ENCODE results near the gene TMEM213. TPM values are rescaled to one million over a fixed set of nuclear protein-coding genes. Genes with fewer than 3 reads are reported as not detected.

The TMEM213 gene
- total RNA-seq, 1 experiment from 2014 or later = not detected

DNA sequence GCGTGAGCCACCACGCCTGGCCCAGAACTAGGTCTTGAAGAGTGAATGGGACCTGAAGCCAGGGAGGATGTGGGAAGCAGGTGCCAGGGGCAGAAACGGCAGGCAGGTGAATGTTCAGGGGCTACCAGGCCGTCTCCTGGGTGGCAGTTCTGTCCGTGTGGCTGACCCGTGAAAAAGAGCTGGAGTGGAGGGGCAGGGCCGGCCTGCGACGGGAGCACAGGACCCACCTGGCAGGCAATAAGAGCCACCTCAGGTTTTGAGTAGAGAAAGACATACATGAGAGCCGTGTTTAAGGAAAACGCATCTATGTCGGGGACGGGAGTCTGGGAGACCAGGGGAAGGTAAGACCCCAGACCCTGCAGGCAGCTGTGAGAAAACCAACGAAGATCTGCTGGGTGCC lies 70.9 kb downstream of the TMEM213 start:
- no peaks in the 10 kb centered on the region for H3K27me3 ChIP-seq (ENCODE audit: insufficient read depth, low read depth)
- no peaks in the 10 kb centered on the region for H3K9me2 ChIP-seq (ENCODE audit: insufficient read depth)
- CTCF ChIA-PET = no interaction called here
- no TSS peak for BruUV-seq (replicated peaks)
- H3K9me3 ChIP-seq (ENCODE audit: insufficient read depth, low read depth) = no peaks in the 10 kb centered on the region
- no peak overlapping the region for H3K4me2 ChIP-seq
- intact Hi-C loops (cut with micrococcal nuclease; ENCODE audit: unreplicated experiment) = loop anchor here (10.0 kb wide), 2 partner anchors 204 to 284 kb away; no protein-coding TSS in a partner anchor
- TF ChIP-seq CTCF (conservative IDR thresholded peaks at IDR 0.05) = no peak
- TF ChIP-seq EZH2 (IDR thresholded peaks at IDR 0.05; ENCODE audit: low read depth) = no peak
- H3K4me3 ChIP-seq = no peak overlapping the region
- no peaks in the 10 kb centered on the region for H4K20me1 ChIP-seq (ENCODE audit: insufficient read depth)
- H3F3A ChIP-seq (ENCODE audit: insufficient read depth, low read depth) = peaks cover 32% of the 10 kb centered on the region
- H3K27ac ChIP-seq = no peak overlapping the region
- peaks cover 43% of the 10 kb centered on the region for H3K4me1 ChIP-seq (replicated peaks; ENCODE audit: insufficient read depth)
- no peak for DNase-seq
- H2AFZ ChIP-seq = no peak overlapping the region
- H3K36me3 ChIP-seq (ENCODE audit: low read depth) = no peaks in the 10 kb centered on the region; the same call in 1 of the 2 replicates
- H3K79me2 ChIP-seq (ENCODE audit: low read depth) = no peaks in the 10 kb centered on the region
- POLR2A ChIA-PET (ENCODE audit: unreplicated experiment) = no interaction called here

DNA sequence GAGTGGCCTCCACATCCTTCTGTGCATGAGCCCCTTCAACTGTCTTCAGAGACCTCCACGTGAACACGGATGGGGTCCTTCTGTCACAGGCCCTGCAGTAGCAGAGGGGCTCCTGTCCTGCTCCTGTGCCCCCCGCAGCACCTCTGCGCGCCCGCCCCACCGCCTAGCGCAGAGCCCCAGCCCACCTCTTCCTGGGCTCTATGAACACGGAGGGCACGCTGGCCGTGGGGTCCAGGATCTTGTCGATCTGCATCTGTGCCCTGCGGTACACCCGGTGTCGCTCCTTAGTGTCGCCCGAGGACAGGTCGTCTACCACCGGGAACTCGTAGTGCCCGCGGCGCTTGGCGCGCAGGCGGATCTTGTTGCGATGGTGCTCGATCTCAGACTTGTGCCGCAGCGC lies 71.6 kb downstream of the TMEM213 start:
- no peak overlapping the region for H3K27ac ChIP-seq
- ChIA-PET CTCF (no interaction called here), POLR2A (ENCODE audit: unreplicated experiment) (no interaction called here)
- no peak overlapping the region for H3K4me2 ChIP-seq
- no peaks in the 10 kb centered on the region for H3K79me2 ChIP-seq (ENCODE audit: low read depth)
- no TSS peak for BruUV-seq (replicated peaks)
- intact Hi-C loops (cut with micrococcal nuclease; ENCODE audit: unreplicated experiment) = loop anchor here (10.0 kb wide), 2 partner anchors 205 to 285 kb away; no protein-coding TSS in a partner anchor
- H3K27me3 ChIP-seq (ENCODE audit: insufficient read depth, low read depth) = no peaks in the 10 kb centered on the region
- peaks cover 25% of the 10 kb centered on the region for H3F3A ChIP-seq (ENCODE audit: insufficient read depth, low read depth)
- H3K4me1 ChIP-seq (replicated peaks; ENCODE audit: insufficient read depth) = peaks cover 38% of the 10 kb centered on the region
- no peak for TF ChIP-seq EZH2 (IDR thresholded peaks at IDR 0.05; ENCODE audit: low read depth)
- TF ChIP-seq CTCF (conservative IDR thresholded peaks at IDR 0.05) = no peak
- H3K36me3 ChIP-seq (ENCODE audit: low read depth) = no peaks in the 10 kb centered on the region; the same call in 1 of the 2 replicates
- H3K9me3 ChIP-seq (ENCODE audit: insufficient read depth, low read depth) = no peaks in the 10 kb centered on the region
- H2AFZ ChIP-seq = no peak overlapping the region
- no peaks in the 10 kb centered on the region for H3K9me2 ChIP-seq (ENCODE audit: insufficient read depth)
- no peaks in the 10 kb centered on the region for H4K20me1 ChIP-seq (ENCODE audit: insufficient read depth)
- DNase-seq = no peak
- H3K4me3 ChIP-seq = no peak overlapping the region

GRCh38 chr7:138871065-138871813 lies 73.4 kb downstream of the TMEM213 start:
- peaks cover 23% of the 10 kb centered on the region for H3F3A ChIP-seq (ENCODE audit: insufficient read depth, low read depth)
- intact Hi-C loops (cut with micrococcal nuclease; ENCODE audit: unreplicated experiment) = no loop called here
- no peak overlapping the region for H3K4me2 ChIP-seq
- no TSS peak for BruUV-seq (replicated peaks)
- H3K27me3 ChIP-seq (ENCODE audit: insufficient read depth, low read depth) = no peaks in the 10 kb centered on the region
- H3K9me3 ChIP-seq (ENCODE audit: insufficient read depth, low read depth) = no peaks in the 10 kb centered on the region
- H3K4me3 ChIP-seq = no peak overlapping the region
- no peaks in the 10 kb centered on the region for H3K79me2 ChIP-seq (ENCODE audit: low read depth)
- peaks cover 35% of the 10 kb centered on the region for H3K4me1 ChIP-seq (replicated peaks; ENCODE audit: insufficient read depth)
- no peak for DNase-seq
- H3K27ac ChIP-seq = no peak overlapping the region
- ChIA-PET CTCF (interaction anchor here (0.5 to 0.7 kb wide), 2 partner anchors 257 to 635 kb away, joined by 3 to 5 read pairs; no protein-coding TSS in a partner anchor), POLR2A (ENCODE audit: unreplicated experiment) (no interaction called here)
- TF ChIP-seq CTCF (conservative IDR thresholded peaks at IDR 0.05) = no peak
- no peak for TF ChIP-seq EZH2 (IDR thresholded peaks at IDR 0.05; ENCODE audit: low read depth)
- H2AFZ ChIP-seq = no peak overlapping the region
- no peaks in the 10 kb centered on the region for H4K20me1 ChIP-seq (ENCODE audit: insufficient read depth)
- no peaks in the 10 kb centered on the region for H3K9me2 ChIP-seq (ENCODE audit: insufficient read depth)
- H3K36me3 ChIP-seq (ENCODE audit: low read depth) = no peaks in the 10 kb centered on the region; the same call in 1 of the 2 replicates
